OCI-LY3 (cell line): ENCODE results near the gene PATJ.

Experiments
- H2AFZ ChIP-seq: fragments of 200-600, 300-600 bp; shearing (Covaris generic); 2 replicates; pipeline ENCODE4 v1.6.0; 2014; ENCODE audit warnings: antibody characterized with exemption, low read depth, low read length
- H3K27ac ChIP-seq: fragments of 200-600, 300-600 bp; sonication (generic); 2 replicates; pipeline ENCODE4 v1.5.1; 2014; ENCODE audit warnings: mild to moderate bottlenecking, low read length, moderate library complexity, mixed read lengths
- H3K27me3 ChIP-seq: fragments of 200-600, 300-600 bp; sonication (generic); 2 replicates; pipeline ENCODE4 v1.6.1; 2014; ENCODE audit warnings: low read depth, low read length, mixed read lengths
- H3K36me3 ChIP-seq: fragments of 200-600, 300-600 bp; sonication (generic); replicated peaks from 2 replicates; pipeline ENCODE3; 2014; ENCODE audit warnings: low read depth, low read length, mixed read lengths
- H3K4me1 ChIP-seq: fragments of 300-600, 200-600 bp; sonication (generic); 2 replicates; pipeline ENCODE4 v1.6.1; 2014; ENCODE audit warnings: low read length, mixed read lengths
- H3K4me2 ChIP-seq: fragments of 200-600, 300-600 bp; sonication (generic); 2 replicates; pipeline ENCODE4 v1.6.1; 2014; ENCODE audit warnings: low read length, mixed read lengths
- H3K4me3 ChIP-seq: fragments of 300-600, 200-600 bp; sonication (generic); 2 replicates; pipeline ENCODE4 v1.5.1; 2014; ENCODE audit warnings: antibody characterized with exemption, mild to moderate bottlenecking, low read length, moderate library complexity
- H3K79me2 ChIP-seq: fragments of 300-600, 200-600 bp; shearing (Covaris generic); 2 replicates; pipeline ENCODE4 v1.6.1; 2014; ENCODE audit warnings: mild to moderate bottlenecking, low read length, mixed read lengths
- H3K9ac ChIP-seq: fragments of 300-600, 200-600 bp; shearing (Covaris generic); 2 replicates; pipeline ENCODE4 v1.6.0; 2014; ENCODE audit warnings: mild to moderate bottlenecking, low read length, moderate library complexity
- H3K9me3 ChIP-seq: fragments of 200-600, 300-600 bp; shearing (Covaris generic); 2 replicates; pipeline ENCODE4 v1.6.1; 2014; ENCODE audit warnings: low read length, mixed read lengths; ENCODE audit not compliant: insufficient read depth
- H4K20me1 ChIP-seq: fragments of 200-600, 300-600 bp; sonication (generic); 2 replicates; pipeline ENCODE4 v1.6.1; 2016; ENCODE audit warnings: low read length, mixed read lengths; ENCODE audit not compliant: insufficient read depth
- CTCF ChIP-seq: fragments of 200-600, 300-600 bp; sonication (generic); IDR thresholded peaks from 2 replicates; pipeline ENCODE4 v1.5.1; 2014; ENCODE audit warnings: antibody characterized with exemption, low read length, low read depth
- EZH2phosphoT487 ChIP-seq: fragments of 200-600 bp; shearing (Covaris generic); IDR thresholded peaks from 2 replicates; pipeline ENCODE4 v1.6.1; 2018; ENCODE audit warnings: antibody characterized with exemption, mixed run types, low read depth

Gene PATJ

GRCh38 chr1:62092110-62092509 is 349.8 kb downstream of the PATJ start:
- H2AFZ ChIP-seq, result no peak overlapping the region
- no peak overlapping the region for H3K27ac ChIP-seq
- H3K4me1 ChIP-seq, result peaks cover 6% of the 10 kb centered on the region; the same call in 1 of the 2 replicates
- H3K4me3 ChIP-seq, result no peak overlapping the region
- H3K79me2 ChIP-seq, result no peaks in the 10 kb centered on the region
- H3K36me3 ChIP-seq, result no peaks in the 10 kb centered on the region
- no peaks in the 10 kb centered on the region for H3K9me3 ChIP-seq
- no peaks in the 10 kb centered on the region for H3K27me3 ChIP-seq
- no peak for TF ChIP-seq CTCF
- no peak for TF ChIP-seq EZH2phosphoT487
- H3K9ac ChIP-seq, result no peak overlapping the region
- no peak overlapping the region for H3K4me2 ChIP-seq
- H4K20me1 ChIP-seq, result no peaks in the 10 kb centered on the region

- H4K20me1 ChIP-seq, result no peaks in the 10 kb centered on the region
- no peak overlapping the region for H3K9ac ChIP-seq
- no peak overlapping the region for H3K27ac ChIP-seq
- no peak overlapping the region for H3K4me2 ChIP-seq
- H3K36me3 ChIP-seq, result no peaks in the 10 kb centered on the region
- no peaks in the 10 kb centered on the region for H3K9me3 ChIP-seq
- H2AFZ ChIP-seq, result no peak overlapping the region
- H3K4me1 ChIP-seq, result peaks cover 6% of the 10 kb centered on the region; the same call in 1 of the 2 replicates
- H3K4me3 ChIP-seq, result no peak overlapping the region
- TF ChIP-seq EZH2phosphoT487 (no peak), CTCF (no peak)
- H3K79me2 ChIP-seq, result no peaks in the 10 kb centered on the region
- H3K27me3 ChIP-seq, result no peaks in the 10 kb centered on the region
Observed at GRCh38 chr1:62093261-62093660, 351.0 kb downstream of the PATJ start.

- no peak for TF ChIP-seq CTCF
- TF ChIP-seq EZH2phosphoT487, result no peak
- Histone ChIP-seq H4K20me1 (no peaks in the 10 kb centered on the region), H2AFZ (no peak overlapping the region), H3K4me3 (no peak overlapping the region), H3K79me2 (no peaks in the 10 kb centered on the region), H3K36me3 (no peaks in the 10 kb centered on the region), H3K4me1 (peaks cover 6% of the 10 kb centered on the region; the same call in 1 of the 2 replicates), H3K27me3 (no peaks in the 10 kb centered on the region), H3K9me3 (no peaks in the 10 kb centered on the region), H3K9ac (no peak overlapping the region), H3K27ac (no peak overlapping the region), H3K4me2 (no peak overlapping the region)
Observed at GRCh38 chr1:62097464-62097863, 355.2 kb downstream of the PATJ start.

GRCh38 chr1:62100442-62100841 is 358.2 kb downstream of the PATJ start:
- no peaks in the 10 kb centered on the region for H3K9me3 ChIP-seq
- no peaks in the 10 kb centered on the region for H3K79me2 ChIP-seq
- H4K20me1 ChIP-seq, result no peaks in the 10 kb centered on the region
- no peak for TF ChIP-seq CTCF
- no peak for TF ChIP-seq EZH2phosphoT487
- H2AFZ ChIP-seq, result no peak overlapping the region
- H3K4me2 ChIP-seq, result no peak overlapping the region
- H3K27ac ChIP-seq, result no peak overlapping the region
- H3K4me3 ChIP-seq, result no peak overlapping the region
- H3K9ac ChIP-seq, result no peak overlapping the region
- H3K4me1 ChIP-seq, result peaks cover 16% of the 10 kb centered on the region
- H3K27me3 ChIP-seq, result no peaks in the 10 kb centered on the region
- no peaks in the 10 kb centered on the region for H3K36me3 ChIP-seq
